Body of pancreas (tissue), 4 donors: ENCODE measurements around the gene RETREG1. TPM values are rescaled to one million over a fixed set of nuclear protein-coding genes. Genes with fewer than 3 reads are reported as not detected.

Experiments
- ATAC-seq: fragments of 150-250 bp; one replicate; pipeline ENCODE4 v1.9.1; 2016
- DNase-seq, 4 donors: peaks; one replicate each; pipeline ENCODE4 v3.0.0-alpha.2; 2019
- H3K27ac ChIP-seq, 4 donors: fragments of 200-600 bp; sonication (generic); 1 replicate in 3 of 4; 2 replicates in 1 of 4; pipeline versions ENCODE4 v1.5.1 to v1.6.1; 2016 to 2019; ENCODE audit warnings: mild to moderate bottlenecking in 1 of 4, mixed read lengths in 1 of 4, moderate library complexity in 1 of 4
- H3K27me3 ChIP-seq, 2 donors: fragments of 200-600 bp; sonication (generic); one replicate each; pipeline ENCODE4 v1.6.0; 2016; ENCODE audit warnings: mild to moderate bottlenecking in 1 of 2
- H3K36me3 ChIP-seq, 2 donors: fragments of 200-600 bp; sonication (generic); replicated peaks in 1 of 2; 2 replicates each; pipeline ENCODE4 v1.5.1; 2016; ENCODE audit warnings: low read depth in 2 of 2; ENCODE audit not compliant: insufficient read depth in 1 of 2
- H3K4me1 ChIP-seq: fragments of 200-600 bp; sonication (generic); one replicate; pipeline ENCODE4 v1.6.0; 2016
- H3K4me3 ChIP-seq, 2 donors: fragments of 200-600 bp; sonication (generic); 1 replicate in 1 of 2; 2 replicates in 1 of 2; pipeline ENCODE4 v1.5.1; 2016 to 2019
- H3K9me3 ChIP-seq, 3 donors: fragments of 200-600 bp; sonication (generic); 1 replicate in 2 of 3; 2 replicates in 1 of 3; pipeline ENCODE4 v1.5.1; 2016
- POLR2A ChIP-seq, 3 donors: fragments of 450-650 bp; IDR thresholded peaks; one replicate each; pipeline ENCODE4 v1.6.1; 2016; ENCODE audit warnings: antibody characterized with exemption in 3 of 3, mild to moderate bottlenecking in 2 of 3
- WGBS, 2 donors: methylation state at CpG; one replicate each; pipeline ENCODE4 v1.1.5; 2017; 5-methylcytosine and 5-hydroxymethylcytosine counted together
- intact Hi-C: fragments of 100-400 bp; cut with DNase I; formaldehyde crosslinking; loops from one replicate; pipeline ENCODE4 v1.15.1; 2023
- total RNA-seq, 2 donors: library from RNA; depleted of rRNA; stranded (reverse); fragments of >200 nt; gene quantifications; one replicate each; pipeline ENCODE4 v1.1.0, GENCODE V29; 2016
- TF ChIP-seq, protein P1 (sequence below), 7 experiments: fragments of 450-650 bp in 4 of 7; fragments of 200-600 bp in 3 of 7; sonication (generic) in 3 of 7; IDR thresholded peaks; one replicate each; pipeline ENCODE4 v1.5.1; 2016 to 2019; ENCODE audit warnings: antibody characterized with exemption in 7 of 7

The RETREG1 gene
- total RNA-seq, 2 donors from 2014 or later = 11.9 to 16.8 TPM

DNA sequence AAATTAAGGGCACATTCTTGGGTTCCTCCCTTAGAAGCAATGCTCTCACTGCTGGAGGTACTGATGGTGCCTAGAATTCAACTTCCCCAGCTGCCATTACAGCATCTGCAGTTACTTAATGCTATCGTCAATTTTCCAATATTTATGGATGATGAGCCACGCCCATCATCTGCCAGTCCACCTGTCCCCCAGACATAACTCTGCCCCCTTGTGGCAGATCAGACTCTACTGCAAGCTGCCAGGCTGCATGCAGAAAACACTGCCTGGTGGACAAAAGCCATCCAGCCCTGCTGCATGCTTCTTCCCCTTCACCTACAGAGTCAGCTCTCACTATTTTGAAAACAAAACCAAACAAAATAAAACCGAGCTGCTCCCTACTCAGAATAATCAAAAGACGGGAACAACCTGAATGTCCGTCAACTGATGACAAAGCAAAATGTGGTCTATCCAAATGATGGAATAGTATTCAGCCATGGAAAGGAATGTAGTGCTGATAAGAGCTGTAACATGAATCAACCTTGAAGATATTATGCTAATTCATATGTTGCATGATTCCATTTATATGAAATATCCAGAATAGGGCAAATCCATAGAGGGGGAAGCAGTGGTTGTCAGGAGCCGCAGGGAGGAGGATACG, 66.4 kb downstream of the RETREG1 start:
- peaks cover 36% of the 10 kb centered on the region for H3K4me1 ChIP-seq
- H3K4me3 ChIP-seq = no peak overlapping the region
- 48 to 52% methylated on average over 7 of the region's 7 CpGs for WGBS, 2 donors
- no peak overlapping the region for H3K27ac ChIP-seq
- H3K36me3 ChIP-seq = no peaks in the 10 kb centered on the region
- H3K27me3 ChIP-seq = no peaks in the 10 kb centered on the region
- ATAC-seq = peak; percentile 55
- H3K9me3 ChIP-seq = no peaks in the 10 kb centered on the region
- TF ChIP-seq, protein P1, sequence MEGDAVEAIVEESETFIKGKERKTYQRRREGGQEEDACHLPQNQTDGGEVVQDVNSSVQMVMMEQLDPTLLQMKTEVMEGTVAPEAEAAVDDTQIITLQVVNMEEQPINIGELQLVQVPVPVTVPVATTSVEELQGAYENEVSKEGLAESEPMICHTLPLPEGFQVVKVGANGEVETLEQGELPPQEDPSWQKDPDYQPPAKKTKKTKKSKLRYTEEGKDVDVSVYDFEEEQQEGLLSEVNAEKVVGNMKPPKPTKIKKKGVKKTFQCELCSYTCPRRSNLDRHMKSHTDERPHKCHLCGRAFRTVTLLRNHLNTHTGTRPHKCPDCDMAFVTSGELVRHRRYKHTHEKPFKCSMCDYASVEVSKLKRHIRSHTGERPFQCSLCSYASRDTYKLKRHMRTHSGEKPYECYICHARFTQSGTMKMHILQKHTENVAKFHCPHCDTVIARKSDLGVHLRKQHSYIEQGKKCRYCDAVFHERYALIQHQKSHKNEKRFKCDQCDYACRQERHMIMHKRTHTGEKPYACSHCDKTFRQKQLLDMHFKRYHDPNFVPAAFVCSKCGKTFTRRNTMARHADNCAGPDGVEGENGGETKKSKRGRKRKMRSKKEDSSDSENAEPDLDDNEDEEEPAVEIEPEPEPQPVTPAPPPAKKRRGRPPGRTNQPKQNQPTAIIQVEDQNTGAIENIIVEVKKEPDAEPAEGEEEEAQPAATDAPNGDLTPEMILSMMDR (IDR thresholded peaks at IDR 0.05) = peak; percentile 46 to 87 (median 82)
- TF ChIP-seq POLR2A (IDR thresholded peaks at IDR 0.05) = no peak
- intact Hi-C loops = loop anchor here (5.0 kb wide), 1 partner anchor 53 kb away; no protein-coding TSS in a partner anchor
- DNase-seq = peak; percentile 61 to 68 (median 66)

GRCh38 chr5:16549491-16550206, 67.1 kb downstream of the RETREG1 start:
- intact Hi-C loops = loop anchor here (5.0 kb wide), 1 partner anchor 52 kb away; no protein-coding TSS in a partner anchor
- Histone ChIP-seq H3K9me3 (no peaks in the 10 kb centered on the region), H3K4me1 (peaks cover 36% of the 10 kb centered on the region), H3K4me3 (no peak overlapping the region), H3K27me3 (no peaks in the 10 kb centered on the region), H3K27ac (peak overlapping the region in 1 of 4 donors; percentile 74), H3K36me3 (no peaks in the 10 kb centered on the region)
- no peak for TF ChIP-seq POLR2A (IDR thresholded peaks at IDR 0.05)
- TF ChIP-seq, protein P1 (IDR thresholded peaks at IDR 0.05) = no peak
- DNase-seq (no peak), ATAC-seq (no peak)
- WGBS, 2 donors = 56 to 64% methylated on average over 5 of the region's 5 CpGs

DNA sequence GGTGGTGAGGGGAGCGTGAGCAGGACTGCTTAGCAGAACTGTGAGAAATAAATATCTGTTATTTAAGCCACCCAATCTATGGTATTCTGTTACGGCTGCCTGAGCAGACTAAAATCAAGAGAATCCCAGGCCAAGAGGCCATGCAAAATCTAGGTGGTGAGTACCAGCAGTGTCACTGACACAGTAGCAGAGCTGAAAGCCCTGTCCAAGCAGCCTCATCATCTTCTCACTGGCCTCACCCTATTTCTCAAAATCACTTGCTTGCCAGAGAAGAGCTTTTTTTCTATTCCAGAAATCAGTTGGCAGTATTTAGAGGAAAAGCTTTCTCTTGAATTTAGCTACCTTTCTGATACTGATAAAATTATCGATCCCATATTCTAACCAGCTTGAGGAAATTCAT, 68.0 kb downstream of the RETREG1 start:
- intact Hi-C loops = no loop called here
- no peaks in the 10 kb centered on the region for H3K9me3 ChIP-seq
- no peak for ATAC-seq
- WGBS, 2 donors = 56 to 61% methylated on average over 3 of the region's 3 CpGs
- no peaks in the 10 kb centered on the region for H3K27me3 ChIP-seq
- TF ChIP-seq POLR2A (IDR thresholded peaks at IDR 0.05) = no peak
- TF ChIP-seq, protein P1 (IDR thresholded peaks at IDR 0.05) = no peak
- no peak overlapping the region for H3K4me3 ChIP-seq
- H3K27ac ChIP-seq = peak overlapping the region in 3 of 4 donors; percentile 37 to 74 (median 47)
- no peak for DNase-seq
- H3K36me3 ChIP-seq = no peaks in the 10 kb centered on the region
- peaks cover 36% of the 10 kb centered on the region for H3K4me1 ChIP-seq

- Histone ChIP-seq H3K9me3 (no peaks in the 10 kb centered on the region), H3K27me3 (no peaks in the 10 kb centered on the region), H3K36me3 (no peaks in the 10 kb centered on the region), H3K4me1 (peaks cover 36% of the 10 kb centered on the region), H3K27ac (peak overlapping the region; percentile 37 to 74 (median 48)), H3K4me3 (no peak overlapping the region)
- TF ChIP-seq POLR2A (IDR thresholded peaks at IDR 0.05) = no peak
- TF ChIP-seq, protein P1 (IDR thresholded peaks at IDR 0.05) = peak in 4 of 7 experiments; percentile 29 to 52 (median 42)
- peak; percentile 67 for ATAC-seq
- 52 to 56% methylated on average over 2 of the region's 2 CpGs for WGBS, 2 donors
- peak; percentile 43 to 72 (median 68) for DNase-seq
- intact Hi-C loops = no loop called here
Measured at GRCh38 chr5:16548115-16548514, 68.7 kb downstream of the RETREG1 start.
